ENCODE results near the gene COLEC11. TPM values are rescaled to one million over a fixed set of nuclear protein-coding genes. Genes with fewer than 3 reads are reported as not detected.

Gene COLEC11
- total RNA-seq, 1 experiment from 2014 or later = 0.39 TPM

- Histone ChIP-seq H2BK5ac (ENCODE audit: insufficient read length, low read length) (no peak overlapping the region), H3T11ph (ENCODE audit: low read length) (no peak overlapping the region), H2AFZ (ENCODE audit: low read length) (no peak overlapping the region), H3K27me3 (ENCODE audit: insufficient read depth, low read length) (no peaks in the 10 kb centered on the region), H2BK12ac (ENCODE audit: insufficient read length, low read depth, low read length) (no peak overlapping the region), H4K8ac (replicated peaks; ENCODE audit: insufficient read length, low read depth, low read length) (no peak overlapping the region), H3K23ac (ENCODE audit: insufficient read length, low read depth, low read length) (no peak overlapping the region), H3K4me2 (ENCODE audit: insufficient read depth, insufficient read length, low read length) (no peak overlapping the region), H3K9me3 (ENCODE audit: control insufficient read depth, low read depth, low read length) (no peaks in the 10 kb centered on the region), H3K4me1 (ENCODE audit: insufficient read depth, low read length) (no peaks in the 10 kb centered on the region), H3K23me2 (ENCODE audit: insufficient read length, low read depth, low read length, poor library complexity, severe bottlenecking) (no peaks in the 10 kb centered on the region), H3K56ac (ENCODE audit: insufficient read length, low read depth, low read length) (no peak overlapping the region), H3K9ac (ENCODE audit: extremely low read depth, insufficient read length, low read length) (no peak overlapping the region), H3K27ac (ENCODE audit: insufficient read length, low read depth, low read length) (no peak overlapping the region), H2BK120ac (ENCODE audit: low read depth, low read length, poor library complexity, severe bottlenecking) (no peak overlapping the region), H3K14ac (ENCODE audit: insufficient read depth, low read length) (no peak overlapping the region), H4K20me1 (ENCODE audit: control insufficient read depth, insufficient read depth, insufficient read length) (no peaks in the 10 kb centered on the region), H3K4ac (ENCODE audit: low read depth, low read length) (no peak overlapping the region), H3K18ac (ENCODE audit: insufficient read length, low read depth, low read length) (no peak overlapping the region), H2BK20ac (ENCODE audit: low read depth, low read length, poor library complexity, severe bottlenecking) (no peak overlapping the region), H4K91ac (ENCODE audit: insufficient read length, low read depth, low read length) (no peak overlapping the region), H2BK15ac (ENCODE audit: low read depth, low read length) (no peak overlapping the region), H3K79me2 (ENCODE audit: insufficient read depth, low read length) (no peaks in the 10 kb centered on the region), H3K79me1 (ENCODE audit: insufficient read depth, low read depth, low read length, poor library complexity, severe bottlenecking) (no peaks in the 10 kb centered on the region), H4K5ac (ENCODE audit: insufficient read length, low read depth, low read length) (no peak overlapping the region), H2AK5ac (ENCODE audit: insufficient read length, low read length) (no peak overlapping the region)
- DNase-seq = peak; percentile 82
- WGBS (ENCODE audit: extremely low coverage, insufficient read length, low lambda C conversion rate) = no CpG with 5 or more reads among the region's 12 CpGs
- no peak overlapping the region for H3K4me3 Mint-ChIP-seq
- peak; percentile 60 for TF ChIP-seq CTCF (conservative IDR thresholded peaks at IDR 0.05)
- H3K9me3 Mint-ChIP-seq = no peaks in the 10 kb centered on the region; a peak in 1 of 5 replicates
- H3K4me1 Mint-ChIP-seq = peaks cover 9 to 17% of the 10 kb centered on the region in 2 experiments
- H3K36me3 Mint-ChIP-seq (ENCODE audit: insufficient read depth in 1 of 3, low read depth in 3 of 3) = no peaks in the 10 kb centered on the region
- no peak overlapping the region for H3K27ac Mint-ChIP-seq
- peaks cover 9% of the 10 kb centered on the region for H3K27me3 Mint-ChIP-seq (ENCODE audit: low read depth)
Measured at GRCh38 chr2:3628800-3629199, 33.9 kb downstream of the COLEC11 start.

Measured in H9 (cell line).